ENCODE measurements around the gene DIDO1.

The DIDO1 gene

GRCh38 chr20:62900692-62901584 lies 25.4 kb downstream of the DIDO1 start:
- Histone ChIP-seq H3K27ac (ENCODE audit: low read depth, low read length) (no peak overlapping the region), H3K9me3 (ENCODE audit: low read length) (no peaks in the 10 kb centered on the region), H3K27me3 (ENCODE audit: control insufficient read depth in 1 of 2, insufficient read depth in 2 of 2, low read length in 2 of 2) (no peaks in the 10 kb centered on the region), H3K4me3 (ENCODE audit: low read depth in 1 of 2, low read length in 2 of 2) (no peak overlapping the region), H3K36me3 (ENCODE audit: insufficient read depth, low read length) (peaks cover 48% of the 10 kb centered on the region), H3K9ac (ENCODE audit: low read length) (no peak overlapping the region), H3K4me1 (ENCODE audit: insufficient read depth, low read length) (peaks cover 36% of the 10 kb centered on the region)

- Histone ChIP-seq H3K9me3 (ENCODE audit: low read length) (no peaks in the 10 kb centered on the region), H3K4me1 (ENCODE audit: insufficient read depth, low read length) (peaks cover 36% of the 10 kb centered on the region), H3K27me3 (ENCODE audit: control insufficient read depth in 1 of 2, insufficient read depth in 2 of 2, low read length in 2 of 2) (no peaks in the 10 kb centered on the region), H3K9ac (ENCODE audit: low read length) (no peak overlapping the region), H3K4me3 (ENCODE audit: low read depth in 1 of 2, low read length in 2 of 2) (peak overlapping the region in 1 of 2 donors; percentile 21), H3K36me3 (ENCODE audit: insufficient read depth, low read length) (peaks cover 42% of the 10 kb centered on the region), H3K27ac (ENCODE audit: low read depth, low read length) (peak overlapping the region; percentile 19)
Observed at GRCh38 chr20:62900052-62900691, 26.1 kb downstream of the DIDO1 start.

GRCh38 chr20:62899633-62900051 lies 26.7 kb downstream of the DIDO1 start:
- H3K27me3 ChIP-seq (ENCODE audit: control insufficient read depth in 1 of 2, insufficient read depth in 2 of 2, low read length in 2 of 2): no peaks in the 10 kb centered on the region
- H3K27ac ChIP-seq (ENCODE audit: low read depth, low read length): peak overlapping the region; percentile 19
- peaks cover 42% of the 10 kb centered on the region for H3K36me3 ChIP-seq (ENCODE audit: insufficient read depth, low read length)
- H3K4me1 ChIP-seq (ENCODE audit: insufficient read depth, low read length): peaks cover 36% of the 10 kb centered on the region
- peak overlapping the region in 1 of 2 donors; percentile 21 for H3K4me3 ChIP-seq (ENCODE audit: low read depth in 1 of 2, low read length in 2 of 2)
- no peaks in the 10 kb centered on the region for H3K9me3 ChIP-seq (ENCODE audit: low read length)
- no peak overlapping the region for H3K9ac ChIP-seq (ENCODE audit: low read length)

GRCh38 chr20:62898970-62899632 lies 27.2 kb downstream of the DIDO1 start:
- peak overlapping the region; percentile 19 for H3K27ac ChIP-seq (ENCODE audit: low read depth, low read length)
- no peak overlapping the region for H3K4me3 ChIP-seq (ENCODE audit: low read depth in 1 of 2, low read length in 2 of 2)
- no peak overlapping the region for H3K9ac ChIP-seq (ENCODE audit: low read length)
- H3K9me3 ChIP-seq (ENCODE audit: low read length): no peaks in the 10 kb centered on the region
- H3K4me1 ChIP-seq (ENCODE audit: insufficient read depth, low read length): peaks cover 36% of the 10 kb centered on the region
- H3K36me3 ChIP-seq (ENCODE audit: insufficient read depth, low read length): peaks cover 43% of the 10 kb centered on the region
- H3K27me3 ChIP-seq (ENCODE audit: control insufficient read depth in 1 of 2, insufficient read depth in 2 of 2, low read length in 2 of 2): no peaks in the 10 kb centered on the region

- H3K36me3 ChIP-seq (ENCODE audit: insufficient read depth, low read length): peaks cover 43% of the 10 kb centered on the region
- no peak overlapping the region for H3K4me3 ChIP-seq (ENCODE audit: low read depth in 1 of 2, low read length in 2 of 2)
- H3K27ac ChIP-seq (ENCODE audit: low read depth, low read length): peak overlapping the region; percentile 19
- H3K9ac ChIP-seq (ENCODE audit: low read length): no peak overlapping the region
- H3K4me1 ChIP-seq (ENCODE audit: insufficient read depth, low read length): peaks cover 36% of the 10 kb centered on the region
- no peaks in the 10 kb centered on the region for H3K27me3 ChIP-seq (ENCODE audit: control insufficient read depth in 1 of 2, insufficient read depth in 2 of 2, low read length in 2 of 2)
- H3K9me3 ChIP-seq (ENCODE audit: low read length): no peaks in the 10 kb centered on the region
Observed at GRCh38 chr20:62898093-62898964, 28.0 kb downstream of the DIDO1 start.

GRCh38 chr20:62897666-62898065 lies 28.6 kb downstream of the DIDO1 start:
- no peaks in the 10 kb centered on the region for H3K9me3 ChIP-seq (ENCODE audit: low read length)
- no peak overlapping the region for H3K9ac ChIP-seq (ENCODE audit: low read length)
- H3K4me3 ChIP-seq (ENCODE audit: low read depth in 1 of 2, low read length in 2 of 2): no peak overlapping the region
- H3K36me3 ChIP-seq (ENCODE audit: insufficient read depth, low read length): peaks cover 43% of the 10 kb centered on the region
- peaks cover 36% of the 10 kb centered on the region for H3K4me1 ChIP-seq (ENCODE audit: insufficient read depth, low read length)
- no peaks in the 10 kb centered on the region for H3K27me3 ChIP-seq (ENCODE audit: control insufficient read depth in 1 of 2, insufficient read depth in 2 of 2, low read length in 2 of 2)
- peak overlapping the region; percentile 74 for H3K27ac ChIP-seq (ENCODE audit: low read depth, low read length)

- Histone ChIP-seq H3K36me3 (ENCODE audit: insufficient read depth, low read length) (peaks cover 43% of the 10 kb centered on the region), H3K27ac (ENCODE audit: low read depth, low read length) (no peak overlapping the region), H3K4me1 (ENCODE audit: insufficient read depth, low read length) (peaks cover 36% of the 10 kb centered on the region), H3K9ac (ENCODE audit: low read length) (no peak overlapping the region), H3K9me3 (ENCODE audit: low read length) (no peaks in the 10 kb centered on the region), H3K4me3 (ENCODE audit: low read depth in 1 of 2, low read length in 2 of 2) (no peak overlapping the region), H3K27me3 (ENCODE audit: control insufficient read depth in 1 of 2, insufficient read depth in 2 of 2, low read length in 2 of 2) (no peaks in the 10 kb centered on the region)
Observed at GRCh38 chr20:62896526-62896925, 29.8 kb downstream of the DIDO1 start.

- Histone ChIP-seq H3K4me3 (ENCODE audit: low read depth in 1 of 2, low read length in 2 of 2) (no peak overlapping the region), H3K27ac (ENCODE audit: low read depth, low read length) (no peak overlapping the region), H3K36me3 (ENCODE audit: insufficient read depth, low read length) (peaks cover 47% of the 10 kb centered on the region), H3K9me3 (ENCODE audit: low read length) (no peaks in the 10 kb centered on the region), H3K27me3 (ENCODE audit: control insufficient read depth in 1 of 2, insufficient read depth in 2 of 2, low read length in 2 of 2) (no peaks in the 10 kb centered on the region), H3K4me1 (ENCODE audit: insufficient read depth, low read length) (peaks cover 34% of the 10 kb centered on the region), H3K9ac (ENCODE audit: low read length) (no peak overlapping the region)
Observed at GRCh38 chr20:62895539-62895938, 30.8 kb downstream of the DIDO1 start.

GRCh38 chr20:62894261-62894660 lies 32.0 kb downstream of the DIDO1 start:
- peaks cover 60% of the 10 kb centered on the region for H3K36me3 ChIP-seq (ENCODE audit: insufficient read depth, low read length)
- H3K27ac ChIP-seq (ENCODE audit: low read depth, low read length): no peak overlapping the region
- no peak overlapping the region for H3K4me3 ChIP-seq (ENCODE audit: low read depth in 1 of 2, low read length in 2 of 2)
- no peak overlapping the region for H3K9ac ChIP-seq (ENCODE audit: low read length)
- no peaks in the 10 kb centered on the region for H3K27me3 ChIP-seq (ENCODE audit: control insufficient read depth in 1 of 2, insufficient read depth in 2 of 2, low read length in 2 of 2)
- H3K9me3 ChIP-seq (ENCODE audit: low read length): no peaks in the 10 kb centered on the region
- H3K4me1 ChIP-seq (ENCODE audit: insufficient read depth, low read length): peaks cover 21% of the 10 kb centered on the region

- Histone ChIP-seq H3K36me3 (ENCODE audit: insufficient read depth, low read length) (peaks cover 65% of the 10 kb centered on the region), H3K4me3 (ENCODE audit: low read depth in 1 of 2, low read length in 2 of 2) (no peak overlapping the region), H3K27ac (ENCODE audit: low read depth, low read length) (no peak overlapping the region), H3K9me3 (ENCODE audit: low read length) (no peaks in the 10 kb centered on the region), H3K27me3 (ENCODE audit: control insufficient read depth in 1 of 2, insufficient read depth in 2 of 2, low read length in 2 of 2) (no peaks in the 10 kb centered on the region), H3K9ac (ENCODE audit: low read length) (no peak overlapping the region), H3K4me1 (ENCODE audit: insufficient read depth, low read length) (peaks cover 16% of the 10 kb centered on the region)
Observed at GRCh38 chr20:62893700-62894099, 32.6 kb downstream of the DIDO1 start.
